GM08714 (cell line): ENCODE measurements around the gene CACYBP.

ENCODE experiments used
- H3K4me3 ChIP-seq: fragments of 200-500 bp; sonication (Bioruptor generic); 2 replicates; pipeline ENCODE4 v1.5.1; 2014; ENCODE audit warnings: mild to moderate bottlenecking, low read length, inconsistent platforms
- ZNF274 ChIP-seq: IDR thresholded peaks from 2 replicates; pipeline ENCODE4 v1.6.1; 2012; ENCODE audit warnings: mild to moderate bottlenecking, low read depth, low read length

CACYBP gene, protein sequence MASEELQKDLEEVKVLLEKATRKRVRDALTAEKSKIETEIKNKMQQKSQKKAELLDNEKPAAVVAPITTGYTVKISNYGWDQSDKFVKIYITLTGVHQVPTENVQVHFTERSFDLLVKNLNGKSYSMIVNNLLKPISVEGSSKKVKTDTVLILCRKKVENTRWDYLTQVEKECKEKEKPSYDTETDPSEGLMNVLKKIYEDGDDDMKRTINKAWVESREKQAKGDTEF

GRCh38 chr1:174999936-175000696 is at the start of gene CACYBP:
Gene CACYBP, plus strand, starts transcription at chr1:174999947. Its CDS starts 234 bp downstream, at chr1:175000181.
- peak within 1 kb of the TSS; percentile 94 for H3K4me3 ChIP-seq
- no peak for TF ChIP-seq ZNF274

DNA sequence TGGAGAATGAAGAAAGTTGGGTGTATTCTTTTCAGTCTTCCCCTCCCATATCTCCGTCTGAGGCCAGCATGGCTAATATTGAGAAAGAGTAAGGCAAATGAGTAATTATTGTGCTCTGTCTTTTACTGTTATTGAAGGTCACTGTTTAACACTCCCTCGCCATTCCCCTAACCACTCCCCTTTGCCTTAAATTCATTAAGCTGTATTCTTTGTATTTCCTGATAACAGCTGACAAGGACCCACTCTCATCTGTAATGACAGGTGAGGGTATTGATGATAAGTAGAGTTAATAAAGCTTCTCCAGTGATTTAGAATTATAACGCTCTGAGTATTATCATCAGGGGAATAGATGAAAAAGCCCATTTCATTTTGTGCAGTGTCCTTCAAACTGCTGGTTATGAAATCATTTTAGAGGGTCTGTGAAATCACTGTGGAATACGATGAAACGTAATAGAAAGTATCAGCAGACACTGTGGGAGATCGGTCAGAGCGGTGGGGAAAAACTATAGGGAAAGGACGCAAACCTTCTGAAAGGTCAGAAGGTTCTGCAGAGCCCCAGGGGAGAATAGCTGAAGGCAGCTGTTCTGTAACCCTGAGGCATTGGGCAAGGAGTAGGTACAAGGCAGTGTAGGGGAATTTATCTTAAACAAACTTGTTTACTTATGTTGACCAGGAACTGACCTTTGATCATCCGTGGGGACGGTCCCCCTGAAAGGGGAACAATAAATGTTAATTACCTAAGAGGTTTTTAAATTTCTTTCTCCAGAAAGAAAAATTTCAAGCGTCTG is 46.3 kb upstream of the CACYBP start:
- no peak for TF ChIP-seq ZNF274
- H3K4me3 ChIP-seq = peak overlapping the region; percentile 51

- no peak for TF ChIP-seq ZNF274
- no peak overlapping the region for H3K4me3 ChIP-seq
These were observed 45.7 kb upstream of the CACYBP start for GRCh38 chr1:174954073-174954460.

- peak overlapping the region; percentile 49; the same call in 1 of the 2 replicates for H3K4me3 ChIP-seq
- TF ChIP-seq ZNF274 = no peak
These were observed 44.8 kb upstream of the CACYBP start for GRCh38 chr1:174954671-174955669.

- no peak for TF ChIP-seq ZNF274
- H3K4me3 ChIP-seq = no peak overlapping the region
These were observed 43.7 kb upstream of the CACYBP start for GRCh38 chr1:174956086-174956485.

DNA sequence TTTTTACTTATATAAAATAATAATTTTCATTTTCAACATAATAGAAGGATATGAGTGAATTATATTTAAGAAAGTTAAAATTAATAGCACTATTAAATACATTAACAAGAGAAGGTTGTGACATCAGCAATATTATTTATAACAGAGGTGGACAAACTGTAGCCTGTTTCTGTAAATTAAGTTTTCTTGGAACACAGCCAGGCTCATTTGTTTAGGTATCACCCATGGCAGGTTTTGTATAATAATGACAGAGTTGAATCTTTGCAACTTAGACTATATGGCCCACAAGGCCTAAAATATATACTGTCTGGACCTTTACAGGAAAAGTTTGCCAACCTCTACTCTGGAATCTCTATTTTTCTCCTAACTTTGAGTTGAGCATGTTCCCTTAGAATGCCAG is 42.8 kb upstream of the CACYBP start:
- TF ChIP-seq ZNF274 = no peak
- H3K4me3 ChIP-seq = no peak overlapping the region

DNA sequence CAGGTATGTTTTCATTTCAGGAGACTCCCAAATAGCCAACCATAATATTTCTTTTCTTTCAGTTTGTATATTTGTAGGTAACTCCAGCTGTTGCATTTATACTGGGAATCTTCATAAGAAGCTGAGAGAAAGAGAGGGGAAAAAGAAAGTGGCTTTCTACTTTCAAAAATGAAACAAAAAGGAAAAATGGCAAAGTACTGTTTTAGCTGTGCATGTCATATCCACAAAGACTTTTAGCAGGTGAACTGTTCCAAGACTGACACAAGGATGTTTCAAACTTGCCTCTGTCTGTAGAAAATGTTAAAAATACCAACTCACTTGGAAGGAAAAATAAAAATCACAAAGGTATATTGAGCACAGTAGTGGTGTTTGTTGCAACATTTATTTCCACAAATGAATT is 41.9 kb upstream of the CACYBP start:
- no peak overlapping the region for H3K4me3 ChIP-seq
- no peak for TF ChIP-seq ZNF274

DNA sequence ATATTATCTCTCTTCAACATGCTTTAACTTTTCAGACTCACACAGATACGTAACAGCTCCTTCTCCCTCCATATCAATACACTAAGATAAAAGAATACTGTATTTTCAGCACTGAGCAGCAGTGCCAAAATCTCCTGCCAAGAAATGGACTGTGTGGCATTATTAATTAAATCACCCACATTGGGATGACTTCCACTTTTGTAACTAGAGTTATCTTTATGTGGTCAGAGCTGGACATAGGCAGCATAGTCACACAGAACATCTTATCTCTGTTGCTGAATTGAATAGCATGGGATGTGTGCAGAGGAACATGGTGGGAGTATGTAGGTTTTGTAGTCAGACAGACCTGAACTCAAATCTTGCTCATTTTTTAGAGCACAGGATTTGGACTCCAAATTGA is 41.4 kb upstream of the CACYBP start:
- H3K4me3 ChIP-seq = no peak overlapping the region
- TF ChIP-seq ZNF274 = no peak

DNA sequence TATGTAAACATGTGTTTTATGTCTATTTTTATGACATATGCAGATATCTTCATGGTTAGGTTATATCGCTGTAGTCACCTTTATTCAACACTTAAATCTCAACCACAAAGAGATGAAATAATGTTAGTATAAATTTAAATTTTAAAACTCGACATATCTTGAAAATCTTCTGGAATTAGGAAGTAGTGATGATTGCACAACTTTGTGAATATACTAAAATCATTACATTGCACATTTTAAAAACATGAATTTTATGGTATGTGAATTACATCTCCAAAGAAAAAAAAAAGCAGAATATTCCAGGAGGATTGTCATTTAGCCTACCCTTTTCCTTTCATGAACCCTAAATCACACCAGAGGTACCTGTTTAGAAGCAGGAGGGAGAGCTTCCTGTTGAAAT is 39.4 kb upstream of the CACYBP start:
- no peak overlapping the region for H3K4me3 ChIP-seq
- TF ChIP-seq ZNF274 = no peak

GRCh38 chr1:174963529-174964125 is 36.1 kb upstream of the CACYBP start:
- no peak for TF ChIP-seq ZNF274
- H3K4me3 ChIP-seq = no peak overlapping the region

- H3K4me3 ChIP-seq = no peak overlapping the region
- no peak for TF ChIP-seq ZNF274
These were observed 35.3 kb upstream of the CACYBP start for GRCh38 chr1:174964261-174964971.

DNA sequence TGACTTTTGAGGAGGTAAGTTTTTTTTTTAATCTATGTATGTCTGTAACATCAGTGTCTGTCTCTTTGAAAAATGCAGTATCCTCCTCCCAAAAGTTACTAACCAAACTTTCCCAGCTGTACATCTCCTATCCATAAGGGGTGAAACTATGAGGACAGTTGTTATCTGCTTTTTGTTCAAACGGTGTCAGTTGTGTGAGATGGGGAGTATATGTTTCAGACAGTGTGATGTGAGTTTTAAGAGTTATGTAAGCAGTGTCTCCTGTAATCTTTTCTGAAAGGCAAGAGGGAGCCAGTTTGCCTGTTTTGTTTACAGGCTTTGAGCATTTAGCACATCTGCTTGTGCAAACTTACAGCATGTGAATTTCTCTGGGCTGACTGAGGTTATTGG is 34.8 kb upstream of the CACYBP start:
- TF ChIP-seq ZNF274 = no peak
- no peak overlapping the region for H3K4me3 ChIP-seq

DNA sequence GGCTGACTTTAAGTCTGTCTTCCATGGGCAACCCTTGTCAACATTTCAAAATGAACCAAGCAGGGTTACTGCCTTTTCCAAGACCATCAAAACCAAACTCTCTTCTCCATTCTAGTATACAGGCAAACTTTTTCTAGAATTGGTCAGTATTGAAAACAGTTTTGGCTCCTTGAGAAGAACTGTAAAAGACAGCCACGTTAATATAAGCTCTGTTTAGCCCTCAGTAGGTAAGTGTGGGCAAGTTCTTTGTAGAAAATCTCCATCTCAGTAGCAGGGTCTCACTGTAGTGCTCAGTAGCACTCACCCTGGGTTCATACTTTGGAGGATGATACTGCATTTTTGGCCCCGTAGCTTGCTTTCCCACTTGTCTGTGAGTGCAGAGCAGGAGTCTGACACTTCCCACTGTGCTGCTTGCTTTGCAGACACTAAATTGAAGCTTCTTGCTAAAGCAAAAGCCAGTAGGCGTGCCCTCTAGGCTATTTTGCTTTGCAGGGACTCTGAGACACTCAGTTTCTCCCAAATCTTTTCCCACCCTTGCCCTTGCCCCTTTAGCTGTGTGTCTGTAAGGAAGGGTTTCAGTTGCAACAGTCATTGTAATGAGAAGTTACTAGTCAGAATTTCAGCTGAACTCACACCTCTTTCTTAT is 34.3 kb upstream of the CACYBP start:
- H3K4me3 ChIP-seq = no peak overlapping the region

More for the DNA sequence above, 34.3 kb upstream of the CACYBP start:
- TF ChIP-seq ZNF274 = no peak
